ENCODE results near the gene TIMM22. TPM values are rescaled to one million over a fixed set of nuclear protein-coding genes. Genes with fewer than 3 reads are reported as not detected.
A peak's percentile ranks its signal among the peaks of the same experiment; 100 is the strongest.

The TIMM22 gene
- total and polyA plus RNA-seq, 12 donors: 7.8 to 49.0 (median 15.2) TPM

GRCh38 chr17:1009229-1010085 is 12.5 kb downstream of the TIMM22 start:
- Histone ChIP-seq H3K27me3 (no peaks in the 10 kb centered on the region), H3K4me3 (no peak overlapping the region), H3K9me3 (replicated peaks in 1 of 3) (no peaks in the 10 kb centered on the region), H3K4me1 (replicated peaks in 1 of 2) (peaks cover 19 to 20% of the 10 kb centered on the region in 2 donors), H3K36me3 (replicated peaks in 1 of 2) (peaks cover 0 to 59% of the 10 kb centered on the region in 2 donors), H3K27ac (peak overlapping the region in 1 of 5 donors; percentile 20)
- no peak for TF ChIP-seq CTCF (IDR thresholded peaks at IDR 0.05)
- no peak for TF ChIP-seq POLR2A (IDR thresholded peaks at IDR 0.05)
- intact Hi-C loops (cut with DNase I): loop anchor here (5.0 kb wide), 2 partner anchors 38 to 48 kb away; no protein-coding TSS in a partner anchor
- WGBS, 4 donors: 82 to 91% (median 84%) methylated on average over 12 to 19 of the region's 19 CpGs
- no peak for DNase-seq

- TF ChIP-seq POLR2A (IDR thresholded peaks at IDR 0.05) (no peak), CTCF (IDR thresholded peaks at IDR 0.05) (no peak)
- Histone ChIP-seq H3K4me1 (replicated peaks in 1 of 2) (peaks cover 13 to 14% of the 10 kb centered on the region in 2 donors), H3K36me3 (replicated peaks in 1 of 2) (peaks cover 0 to 59% of the 10 kb centered on the region in 2 donors), H3K27me3 (no peaks in the 10 kb centered on the region), H3K9me3 (replicated peaks in 1 of 3) (no peaks in the 10 kb centered on the region), H3K27ac (no peak overlapping the region), H3K4me3 (no peak overlapping the region)
- DNase-seq: no peak
- intact Hi-C loops (cut with DNase I): no loop called here
- WGBS, 4 donors: 80 to 96% (median 90%) methylated on average over 1 to 10 of the region's 10 CpGs
Observed at GRCh38 chr17:1010086-1010450, 13.1 kb downstream of the TIMM22 start.

- Histone ChIP-seq H3K9me3 (replicated peaks in 1 of 3) (no peaks in the 10 kb centered on the region), H3K4me1 (replicated peaks in 1 of 2) (peaks cover 9% of the 10 kb centered on the region in 2 donors), H3K27ac (peak overlapping the region in 1 of 5 donors; percentile 10), H3K27me3 (no peaks in the 10 kb centered on the region), H3K4me3 (no peak overlapping the region), H3K36me3 (replicated peaks in 1 of 2) (peaks cover 0 to 59% of the 10 kb centered on the region in 2 donors)
- no peak for DNase-seq
- TF ChIP-seq CTCF (IDR thresholded peaks at IDR 0.05) (no peak), POLR2A (IDR thresholded peaks at IDR 0.05) (no peak)
- WGBS, 4 donors: 50 to 81% (median 69%) methylated on average over 1 to 14 of the region's 14 CpGs
- intact Hi-C loops (cut with DNase I): no loop called here
Observed at GRCh38 chr17:1010586-1010985, 13.7 kb downstream of the TIMM22 start.

- Histone ChIP-seq H3K27me3 (no peaks in the 10 kb centered on the region), H3K27ac (peak overlapping the region in 1 of 5 donors; percentile 10), H3K4me3 (no peak overlapping the region), H3K9me3 (replicated peaks in 1 of 3) (no peaks in the 10 kb centered on the region), H3K4me1 (replicated peaks in 1 of 2) (peaks cover 4% of the 10 kb centered on the region in 2 donors), H3K36me3 (replicated peaks in 1 of 2) (peaks cover 0 to 59% of the 10 kb centered on the region in 2 donors)
- WGBS, 4 donors: 82 to 91% (median 89%) methylated on average over 7 to 10 of the region's 10 CpGs
- TF ChIP-seq POLR2A (IDR thresholded peaks at IDR 0.05) (no peak), CTCF (IDR thresholded peaks at IDR 0.05) (no peak)
- DNase-seq: no peak
- intact Hi-C loops (cut with DNase I): no loop called here
Observed at GRCh38 chr17:1011138-1011537, 14.2 kb downstream of the TIMM22 start.

Data from adrenal gland (tissue), 12 donors.